Measurements from ENCODE around the gene CPLX3. TPM values are rescaled to one million over a fixed set of nuclear protein-coding genes. Genes with fewer than 3 reads are reported as not detected.

Gene CPLX3
- total and polyA plus RNA-seq, 2 of the 8 experiments (the other 6 are each of a cell fraction or from before 2014, with no cell fraction given): 0.17 TPM; not detected in 1

- TF ChIP-seq CTCF (IDR thresholded peaks at IDR 0.05; ENCODE audit: control extremely low read depth in 1 of 3, insufficient read depth in 1 of 3, low read depth in 1 of 3, low read length in 3 of 3) (no peak), HDAC2 (IDR thresholded peaks at IDR 0.05; ENCODE audit: borderline replicate concordance in 1 of 2, low read depth in 2 of 2, low read length in 2 of 2) (no peak), BACH1 (IDR thresholded peaks at IDR 0.05; ENCODE audit: low read length) (no peak), SP4 (IDR thresholded peaks at IDR 0.05; ENCODE audit: low read length) (no peak)
Measured at GRCh38 chr15:74791667-74792066, 34.8 kb upstream of the CPLX3 start (continued).

Data from H1 (cell line).